Measurements from ENCODE around the gene NMT2.

The NMT2 gene

GRCh38 chr10:15140698-15141097, 27.8 kb downstream of the NMT2 start:
- DNase-seq, result no peak

GRCh38 chr10:15137636-15138035, 30.9 kb downstream of the NMT2 start:
- no peak for DNase-seq

- DNase-seq, result no peak
Measured at GRCh38 chr10:15137036-15137359, 31.5 kb downstream of the NMT2 start.

- no peak for DNase-seq
Measured at GRCh38 chr10:15136129-15137035, 32.1 kb downstream of the NMT2 start.

DNA sequence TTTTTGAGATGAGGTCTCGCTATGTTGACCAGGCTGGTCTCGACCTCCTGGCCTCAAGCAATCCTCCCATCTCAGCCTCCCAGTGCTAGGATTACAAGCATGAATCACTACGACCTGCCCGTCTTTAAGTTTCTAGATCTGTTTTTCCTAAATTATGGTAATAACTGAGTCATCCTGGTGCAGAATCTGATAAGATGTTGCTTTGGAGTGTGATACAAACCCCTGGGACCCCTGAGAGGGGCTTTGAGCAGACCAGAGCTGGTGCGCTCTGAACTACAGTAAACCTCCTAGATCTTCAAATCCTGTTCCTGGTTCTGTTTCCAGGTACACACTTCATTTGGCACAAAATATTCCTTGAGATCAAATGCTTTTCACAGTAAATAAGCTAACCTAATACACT, 37.2 kb downstream of the NMT2 start:
- DNase-seq, result no peak

DNA sequence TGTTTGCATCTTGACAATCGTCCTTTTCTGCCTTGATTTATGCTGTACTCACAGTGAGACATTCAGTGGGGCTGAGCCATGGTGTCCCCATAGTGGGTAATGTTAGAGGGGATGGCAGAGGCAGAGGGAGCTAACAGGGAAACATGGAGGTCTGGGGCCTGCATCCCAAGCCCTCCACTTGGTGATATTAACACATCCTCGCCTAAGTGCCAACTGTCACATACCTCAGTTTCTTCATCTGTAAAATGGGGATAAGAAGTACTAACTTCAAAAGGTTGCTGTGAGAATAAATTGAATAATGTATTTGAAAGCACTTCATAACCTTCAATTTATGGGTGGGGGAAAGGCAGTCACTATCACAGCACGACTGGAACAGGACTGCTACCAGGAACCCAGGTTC, 43.6 kb downstream of the NMT2 start:
- DNase-seq, result no peak

DNA sequence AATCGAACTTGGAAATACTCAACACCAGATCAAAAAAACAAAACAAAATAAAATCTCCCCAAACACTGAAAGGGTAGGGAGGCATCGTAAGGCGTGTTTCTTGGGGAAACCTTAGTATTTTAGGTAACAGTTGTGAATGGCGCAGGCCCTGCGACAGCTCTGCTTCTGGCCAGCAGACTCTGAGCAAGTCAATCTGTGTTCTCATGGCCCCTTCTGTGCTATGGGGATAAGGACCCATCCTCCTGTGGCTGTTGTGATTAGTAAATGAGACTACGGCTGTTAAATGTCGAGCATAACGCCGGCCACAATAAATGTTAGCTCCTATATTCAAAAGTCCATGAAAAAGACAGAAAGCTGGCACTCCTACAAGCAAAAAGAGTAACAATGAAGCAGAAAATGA, 44.3 kb downstream of the NMT2 start:
- DNase-seq, result no peak

- no peak for DNase-seq
Measured at GRCh38 chr10:15123749-15124184, 44.7 kb downstream of the NMT2 start.

GRCh38 chr10:15122477-15123030, 45.9 kb downstream of the NMT2 start:
- no peak for DNase-seq

DNA sequence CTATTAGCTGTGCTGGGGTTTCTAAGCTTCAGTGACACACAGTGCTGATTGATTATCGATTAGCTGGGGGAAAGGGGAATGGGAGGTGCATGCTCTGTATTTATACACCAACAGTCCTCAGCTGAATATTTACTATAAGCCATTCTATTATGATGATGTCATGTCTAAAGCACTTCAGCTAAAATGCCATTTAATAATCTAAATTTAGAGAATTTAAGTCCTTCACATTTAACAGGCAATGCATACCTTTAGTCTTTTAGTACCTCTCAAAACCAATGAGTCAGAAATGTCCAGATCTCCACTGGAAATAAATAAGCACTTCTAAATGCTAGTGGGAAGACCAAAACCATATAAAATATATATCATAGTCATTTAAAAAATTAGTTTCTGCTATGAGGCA, 46.8 kb downstream of the NMT2 start:
- DNase-seq, result no peak

GRCh38 chr10:15120523-15120922, 48.0 kb downstream of the NMT2 start:
- DNase-seq, result no peak

GRCh38 chr10:15118615-15119014, 49.9 kb downstream of the NMT2 start:
- DNase-seq, result no peak

DNA sequence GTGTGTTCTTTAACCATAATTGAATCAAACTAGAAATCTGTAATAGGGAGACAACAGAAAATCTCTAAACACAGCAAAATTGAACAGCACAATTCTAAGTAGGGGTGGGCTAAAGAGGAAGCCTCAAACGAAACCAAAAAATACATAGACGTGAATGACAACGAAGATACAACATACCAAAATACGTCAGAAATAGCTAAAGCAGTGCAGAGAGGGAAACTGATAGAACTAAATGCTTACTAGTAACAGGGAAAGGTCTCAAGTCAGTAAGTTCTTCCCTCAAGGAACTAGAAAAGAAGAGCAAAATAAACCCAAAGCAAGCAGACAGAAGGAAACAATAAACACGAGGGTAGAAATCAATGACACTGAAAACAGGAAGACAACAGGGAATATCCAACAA, 52.3 kb downstream of the NMT2 start:
- DNase-seq, result no peak

- DNase-seq, result no peak
Measured at GRCh38 chr10:15113766-15114165, 54.7 kb downstream of the NMT2 start.

GRCh38 chr10:15112657-15113056, 55.8 kb downstream of the NMT2 start:
- no peak for DNase-seq

DNA sequence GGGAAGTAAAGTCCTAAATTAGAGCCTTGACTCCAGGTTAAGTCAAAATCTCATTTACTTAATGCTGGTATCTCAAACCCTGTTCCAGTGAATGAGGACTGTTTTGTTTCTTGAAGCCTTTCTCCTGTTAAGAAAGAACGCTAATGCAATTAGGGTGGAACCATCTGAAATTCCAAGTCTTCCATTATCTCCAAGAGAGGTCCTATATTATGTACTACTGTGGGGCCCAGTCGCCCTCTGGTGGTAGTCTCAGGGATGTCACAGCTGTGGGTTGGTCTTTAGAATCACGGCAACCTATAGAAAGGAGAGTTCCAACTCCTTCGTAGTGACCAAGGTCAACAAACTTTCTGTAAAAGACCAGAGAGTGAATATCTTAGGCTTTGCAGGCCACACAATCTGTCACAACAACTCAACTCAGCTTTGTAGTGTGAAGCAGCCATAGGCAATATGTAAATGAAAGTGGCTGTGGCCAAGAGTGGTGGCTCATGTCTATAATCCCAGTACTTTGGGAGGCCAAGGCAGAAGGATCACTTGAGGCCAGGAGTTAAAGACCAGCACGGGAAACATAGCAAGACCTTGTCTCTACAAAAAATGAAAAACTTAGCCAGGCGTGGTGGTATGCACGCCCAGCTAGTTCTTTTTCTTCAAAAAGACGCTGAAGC, 62.0 kb downstream of the NMT2 start:
- DNase-seq, result peak; percentile 65 to 69

GRCh38 chr10:15103513-15103912, 65.0 kb downstream of the NMT2 start:
- no peak for DNase-seq

DNA sequence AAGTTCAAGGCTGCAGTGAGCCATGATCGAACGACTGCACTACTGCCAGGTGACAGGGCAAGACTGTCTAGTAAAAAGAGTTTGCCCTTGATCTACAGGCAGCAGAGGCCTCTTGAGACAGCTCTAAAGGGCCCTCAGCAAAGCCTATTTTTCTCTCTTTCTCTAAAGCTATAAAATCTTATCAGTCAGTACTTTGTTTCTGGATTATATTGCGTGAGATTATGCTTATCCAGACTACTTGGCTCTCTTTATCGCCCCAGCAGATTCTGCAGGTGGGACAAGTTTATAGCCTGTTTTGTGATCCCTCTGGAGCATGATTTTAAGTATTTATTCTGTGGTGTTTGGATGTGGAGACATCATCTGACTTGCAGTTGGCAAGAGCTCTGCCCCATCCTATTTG, 68.6 kb downstream of the NMT2 start:
- DNase-seq, result no peak

GRCh38 chr10:15097011-15097812, 71.3 kb downstream of the NMT2 start, which contains the start of gene RPP38:
RPP38 (plus strand) TSS chr10:15097355; CDS start chr10:15103315, 5,960 bp downstream.
- DNase-seq, result peak; percentile 93 to 97

DNA sequence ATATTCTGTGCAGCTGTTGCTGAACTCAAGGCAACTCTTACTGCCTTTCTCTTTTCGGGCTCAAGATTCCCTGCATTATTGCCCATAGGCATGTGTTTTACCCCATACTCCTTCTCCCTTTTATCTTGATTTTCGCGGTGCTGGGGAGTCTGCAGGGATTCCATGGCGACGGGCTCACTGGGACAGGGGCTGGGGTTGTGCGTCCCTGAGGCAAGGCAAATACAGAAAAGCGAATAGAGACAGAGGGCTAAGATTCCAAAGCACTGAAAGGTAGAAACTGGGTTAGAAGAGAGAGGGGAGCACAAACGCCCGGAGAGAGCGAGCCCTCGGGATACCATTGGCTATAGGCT, 71.9 kb downstream of the NMT2 start:
- no peak for DNase-seq

GRCh38 chr10:15092855-15093408, 75.6 kb downstream of the NMT2 start:
- no peak for DNase-seq

DNA sequence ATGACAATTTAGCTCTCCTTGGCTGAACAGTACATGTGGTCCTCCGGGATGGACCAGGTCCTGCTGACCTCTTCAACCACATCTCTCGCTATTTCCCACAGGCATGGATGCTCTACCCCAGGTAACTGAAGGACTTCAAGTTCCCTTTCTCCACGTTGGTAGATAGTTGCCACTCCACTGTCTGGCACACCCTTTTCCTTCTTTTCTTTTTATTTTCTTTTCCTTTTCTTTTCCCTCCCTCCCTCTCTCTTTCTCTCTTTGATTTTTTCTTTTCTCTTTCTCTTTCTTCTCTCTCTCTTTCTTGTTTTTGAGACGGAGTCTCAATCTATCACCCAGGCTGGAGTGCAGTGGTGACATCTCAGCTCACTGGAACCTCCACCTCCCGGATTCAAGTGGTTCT, 77.1 kb downstream of the NMT2 start:
- no peak for DNase-seq
